DMS153 treated with DMSO at 0.1 percent for 48 hours (cell line): ENCODE measurements around the gene AHCYL1.
"Not testable (repeated sequence)": the region's sequence is repeated elsewhere in the genome, so short reads cannot be mapped to it uniquely, and the experiment has no call there.

Experiments used
- DNase-seq: peaks from one replicate; lab custom pipeline; 2025; ENCODE audit not compliant: unreplicated experiment; lab: John Stamatoyannopoulos, UW

Gene AHCYL1

GRCh38 chr1:109984456-109985246 is at the start of gene AHCYL1:
TSS of gene AHCYL1 (plus strand) at chr1:109984765. CDS start at chr1:109985053, 288 bp downstream.
- DNase-seq: peak; percentile 95

GRCh38 chr1:109935451-109935900 is 49.1 kb upstream of the AHCYL1 start:
- no peak for DNase-seq

GRCh38 chr1:109937738-109938137 is 46.8 kb upstream of the AHCYL1 start:
- DNase-seq: no peak

GRCh38 chr1:109938556-109938955 is 46.0 kb upstream of the AHCYL1 start:
- no peak for DNase-seq

- DNase-seq: no peak
Observed at GRCh38 chr1:109942434-109942833, 42.1 kb upstream of the AHCYL1 start.

GRCh38 chr1:109944541-109944940 is 40.0 kb upstream of the AHCYL1 start:
- no peak for DNase-seq

- DNase-seq: no peak
Observed at GRCh38 chr1:109946511-109946910, 38.1 kb upstream of the AHCYL1 start.

- no peak for DNase-seq
Observed at GRCh38 chr1:109947582-109948284, 36.8 kb upstream of the AHCYL1 start.

GRCh38 chr1:109948285-109948630 is 36.3 kb upstream of the AHCYL1 start:
- no peak for DNase-seq

GRCh38 chr1:109950038-109950437 is 34.5 kb upstream of the AHCYL1 start:
- DNase-seq: no peak

- DNase-seq: no peak
Observed at GRCh38 chr1:109950509-109950908, 34.1 kb upstream of the AHCYL1 start.

GRCh38 chr1:109951501-109951900 is 33.1 kb upstream of the AHCYL1 start:
- not testable (repeated sequence) for DNase-seq

GRCh38 chr1:109954041-109954512 is 30.5 kb upstream of the AHCYL1 start:
- DNase-seq: no peak

- no peak for DNase-seq
Observed at GRCh38 chr1:109959632-109959973, 25.0 kb upstream of the AHCYL1 start.

- peak; percentile 69 for DNase-seq
Observed at GRCh38 chr1:109959974-109960744, 24.4 kb upstream of the AHCYL1 start.

- no peak for DNase-seq
Observed at GRCh38 chr1:109960745-109961094, 23.8 kb upstream of the AHCYL1 start.

GRCh38 chr1:109963864-109964263 is 20.7 kb upstream of the AHCYL1 start:
- DNase-seq: no peak

GRCh38 chr1:109969146-109969829 is 15.3 kb upstream of the AHCYL1 start:
- DNase-seq: no peak

- DNase-seq: no peak
Observed at GRCh38 chr1:109969907-109970306, 14.7 kb upstream of the AHCYL1 start.

- no peak for DNase-seq
Observed at GRCh38 chr1:109971559-109971958, 13.0 kb upstream of the AHCYL1 start.

- DNase-seq: no peak
Observed at GRCh38 chr1:109974191-109974590, 10.4 kb upstream of the AHCYL1 start.
